SKM-1 treated with dmso at 0.1 percent for 144 hours (cell line): Measurements from ENCODE around the gene TMPRSS13.

Experiments
- DNase-seq: peaks from one replicate; lab custom pipeline; 2025; ENCODE audit not compliant: unreplicated experiment; lab: John Stamatoyannopoulos, UW

Gene TMPRSS13

DNA sequence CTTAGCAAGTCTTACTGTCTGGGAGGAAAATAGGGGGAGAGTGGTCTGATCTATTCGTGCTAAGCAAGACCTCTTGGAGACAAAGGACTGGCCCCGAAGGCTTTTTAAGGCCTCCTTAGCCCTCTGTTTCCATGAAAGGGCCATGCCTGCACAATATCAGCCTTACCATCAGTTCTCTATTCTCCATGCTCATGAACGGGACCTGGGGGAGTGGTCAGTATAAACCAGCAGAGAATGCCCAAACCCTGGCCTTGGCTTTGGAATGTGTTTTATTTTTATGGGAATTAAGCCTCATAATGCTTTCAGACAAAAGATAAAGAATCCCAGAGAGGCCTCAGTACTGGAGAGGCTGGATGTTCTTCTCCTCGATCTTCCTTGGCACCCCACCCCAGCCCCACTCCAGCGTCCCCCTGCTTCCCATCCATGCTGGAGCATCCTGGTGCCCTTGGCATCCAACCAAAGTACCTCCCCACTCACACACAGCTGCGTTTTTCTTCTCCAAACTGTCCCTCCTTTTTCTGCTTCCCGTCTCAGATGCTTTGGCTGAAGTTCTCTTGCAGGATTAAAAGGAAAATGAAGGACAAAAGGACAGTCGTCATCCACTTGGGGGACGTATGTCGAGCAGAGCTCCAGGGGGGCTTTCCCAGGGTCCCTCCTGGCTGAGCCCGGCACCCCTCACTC, 71.3 kb downstream of the TMPRSS13 start:
- DNase-seq = no peak

GRCh38 chr11:117855912-117856651, 73.1 kb downstream of the TMPRSS13 start:
- no peak for DNase-seq

- DNase-seq = no peak
Observed at GRCh38 chr11:117855186-117855845, 73.9 kb downstream of the TMPRSS13 start.

DNA sequence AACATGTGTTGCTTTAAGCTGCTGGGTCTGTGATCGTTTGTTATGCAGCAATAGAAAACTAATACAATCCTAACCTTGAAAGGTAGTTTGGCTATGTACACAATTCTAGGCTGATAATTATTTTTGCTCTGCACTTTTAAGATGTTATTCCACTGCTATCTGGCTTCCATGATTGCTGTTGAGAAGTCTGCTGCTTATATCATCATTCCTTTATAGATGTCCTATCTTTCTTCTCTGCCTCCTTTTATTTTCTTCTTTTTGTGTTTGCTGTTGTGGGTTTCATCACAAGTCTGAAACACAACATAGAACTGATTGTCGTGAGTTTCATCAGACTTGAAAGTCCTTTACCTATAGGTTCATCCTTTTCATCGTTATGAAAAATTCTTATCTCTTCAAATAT, 76.9 kb downstream of the TMPRSS13 start:
- no peak for DNase-seq

DNA sequence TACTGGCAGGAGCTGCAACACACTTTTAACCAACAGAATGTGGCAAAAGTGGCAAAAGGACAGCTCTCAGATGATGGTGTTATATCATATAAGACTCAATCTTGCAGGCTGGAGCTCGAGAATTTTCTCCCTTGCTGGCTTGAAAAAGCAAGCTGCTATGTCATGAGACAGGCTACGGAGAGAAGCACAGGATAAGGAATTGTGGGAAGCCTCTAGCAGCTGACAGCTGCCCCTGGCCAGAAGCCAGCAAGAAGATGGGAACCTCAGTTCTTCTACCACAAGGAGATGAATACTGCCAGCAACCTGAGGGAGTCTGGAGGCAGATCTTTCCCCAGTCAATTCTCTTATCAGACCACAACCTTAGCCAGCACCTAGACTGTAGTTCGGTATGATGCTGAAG, 77.3 kb downstream of the TMPRSS13 start:
- no peak for DNase-seq

DNA sequence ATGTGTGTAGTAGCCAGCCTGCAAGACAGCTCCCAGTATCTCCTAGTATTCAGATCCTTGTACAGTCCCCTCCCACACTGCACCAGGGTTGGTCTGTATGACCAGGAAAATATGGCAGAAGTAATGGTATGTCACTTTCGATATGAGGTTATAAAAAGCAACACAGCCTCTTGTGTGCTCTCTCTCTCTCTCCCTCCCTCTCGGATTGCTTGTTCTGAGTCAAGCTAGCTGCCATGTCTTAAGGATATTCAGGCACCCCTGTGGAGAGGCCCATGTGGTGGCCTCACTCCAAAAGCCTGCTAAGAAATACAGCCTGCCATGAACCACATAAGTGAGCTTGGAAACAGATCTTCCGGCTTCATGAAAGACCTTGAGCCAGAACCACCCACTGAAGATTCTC, 78.1 kb downstream of the TMPRSS13 start:
- DNase-seq = no peak
